HG03039 (cell line): Measurements from ENCODE around the gene CTNNA1.

Experiments used
- ATAC-seq: cut with Tn5 transposase; IDR thresholded peaks from one replicate; pipeline ENCODE4 v1.9.1; 2021; ENCODE audit warnings: mild to moderate bottlenecking, moderate library complexity; ENCODE audit not compliant: unreplicated experiment

CTNNA1 gene

DNA sequence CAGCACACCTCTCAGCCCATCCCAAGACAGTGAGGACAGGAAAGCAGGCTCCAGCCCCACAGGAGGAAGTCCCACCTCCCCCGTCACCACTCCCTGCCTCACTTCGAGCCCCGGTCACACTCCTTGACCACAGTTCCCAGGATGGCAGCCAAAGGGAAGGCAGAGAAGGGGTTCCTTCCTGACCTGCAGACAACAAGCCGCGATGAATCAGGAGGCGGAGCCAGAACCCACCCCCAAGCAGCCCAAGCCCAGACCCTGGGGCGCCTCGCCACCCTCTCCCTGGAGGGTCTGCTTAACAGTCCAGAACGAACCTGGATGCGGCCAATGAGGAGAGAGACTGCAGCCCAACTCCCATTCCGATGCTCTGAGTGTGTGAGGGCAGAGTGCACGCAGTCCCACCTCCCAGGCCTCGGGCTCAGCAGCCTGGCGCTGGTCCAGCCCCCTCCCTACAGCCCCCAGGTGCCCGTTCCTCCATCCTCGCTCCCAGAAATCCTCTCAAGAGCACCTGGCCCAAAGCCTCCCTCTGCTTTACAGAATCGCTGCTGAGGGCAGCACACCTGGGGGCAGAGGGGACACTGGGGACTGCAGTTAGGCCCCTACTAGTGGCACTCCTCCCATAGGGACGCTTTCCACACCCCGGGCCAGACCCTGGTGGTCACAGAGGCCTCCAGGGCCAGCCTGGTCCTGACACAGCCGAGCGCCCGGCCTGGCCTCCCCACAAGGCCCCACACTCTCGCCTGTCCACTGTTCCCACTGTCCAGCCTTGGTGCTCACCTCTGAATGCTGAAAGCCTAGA is 191.5 kb downstream of the CTNNA1 start:
- no peak for ATAC-seq

DNA sequence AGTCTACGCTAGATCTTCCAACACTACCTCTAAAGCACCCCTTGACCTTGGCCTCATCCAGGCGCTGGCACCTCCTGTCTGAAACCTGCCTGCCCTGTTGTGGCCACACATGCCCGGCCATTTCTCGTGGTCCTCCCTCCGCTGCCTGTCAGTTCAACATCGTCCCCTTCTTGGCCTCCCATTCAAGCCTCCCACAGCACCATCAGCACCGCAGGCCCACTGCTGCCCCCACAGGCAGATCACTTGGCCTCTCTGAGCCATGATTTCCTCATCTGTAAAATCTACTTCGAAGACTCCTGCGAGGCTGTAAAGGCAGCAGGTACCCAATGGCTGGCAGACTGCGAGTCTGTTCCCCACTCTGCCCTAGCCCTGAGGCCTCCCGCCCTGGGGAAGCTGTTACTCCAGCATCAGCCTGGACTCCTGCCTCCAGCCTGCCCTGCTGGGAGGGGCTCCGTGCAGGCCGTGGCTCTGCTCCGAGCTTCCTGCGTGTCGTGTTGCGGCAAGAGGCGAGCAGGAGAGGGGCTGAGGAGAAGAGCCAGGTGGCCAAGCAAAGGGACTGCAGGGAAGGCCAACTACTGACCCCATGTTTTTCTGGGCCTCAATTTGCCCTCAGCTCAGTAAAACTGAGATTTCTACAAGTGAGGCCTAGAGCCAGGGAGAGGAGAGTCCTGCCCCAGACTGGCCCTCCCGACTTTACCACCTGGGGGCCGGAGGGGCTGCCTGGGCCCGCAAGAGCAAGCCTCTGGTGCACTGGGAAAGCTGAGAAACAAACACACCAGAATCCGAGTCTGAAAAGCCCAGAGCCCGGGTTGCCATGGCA is 192.4 kb downstream of the CTNNA1 start:
- ATAC-seq, result no peak

DNA sequence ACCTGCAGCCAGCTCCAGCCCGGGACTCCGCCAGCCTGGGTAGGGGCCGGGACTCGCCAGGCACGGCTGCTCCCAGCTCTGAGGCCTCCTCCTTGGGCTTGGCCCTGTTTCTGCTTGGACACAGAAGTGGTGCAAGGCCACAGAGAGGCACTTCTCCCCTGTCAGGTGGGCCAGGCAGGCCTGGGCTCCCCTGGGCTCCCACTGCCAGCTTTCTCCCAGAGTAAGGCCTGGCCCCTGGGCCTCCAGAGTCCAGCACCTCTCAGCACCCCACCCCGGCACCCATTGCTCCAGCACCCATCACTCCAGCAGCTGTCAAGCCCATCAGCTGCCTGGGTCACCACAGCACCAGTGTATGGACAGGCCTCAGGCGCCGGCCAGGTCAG is 193.0 kb downstream of the CTNNA1 start:
- no peak for ATAC-seq

DNA sequence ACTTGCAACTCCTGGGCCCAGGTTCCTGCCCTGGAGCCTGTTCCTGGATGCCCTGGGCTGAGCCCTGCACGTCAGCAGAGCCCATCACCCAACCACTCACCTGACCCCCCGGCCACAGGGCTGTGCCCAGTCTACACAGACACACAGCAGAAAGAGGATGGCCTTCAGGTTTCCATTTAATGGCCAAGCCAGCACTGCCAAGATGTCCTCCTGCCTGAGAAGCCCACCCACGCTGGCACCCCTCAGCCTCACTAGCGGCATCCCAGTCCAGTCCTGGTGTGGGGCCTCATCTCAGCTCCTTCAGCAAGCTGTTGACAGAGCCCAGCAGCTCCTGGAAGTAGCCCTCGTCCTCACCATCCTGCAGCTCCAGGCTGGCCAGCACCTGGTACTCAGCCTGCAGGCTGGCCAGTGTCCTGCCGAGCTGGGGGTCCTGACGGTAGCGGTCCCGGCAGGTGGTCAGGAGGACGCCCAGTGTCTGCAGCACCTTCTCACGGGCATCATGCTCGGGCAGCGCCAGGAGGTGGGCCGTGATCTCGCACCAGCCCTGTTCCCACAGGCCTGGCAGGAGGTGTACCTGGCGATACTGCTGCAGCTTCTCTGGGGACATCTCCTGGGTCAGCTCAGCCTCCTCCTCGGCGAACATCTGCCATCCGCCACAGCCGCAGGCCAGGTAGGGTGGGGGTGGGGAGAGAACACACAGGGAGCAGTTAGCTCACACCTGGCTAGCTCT is 193.8 kb downstream of the CTNNA1 start:
- no peak for ATAC-seq

DNA sequence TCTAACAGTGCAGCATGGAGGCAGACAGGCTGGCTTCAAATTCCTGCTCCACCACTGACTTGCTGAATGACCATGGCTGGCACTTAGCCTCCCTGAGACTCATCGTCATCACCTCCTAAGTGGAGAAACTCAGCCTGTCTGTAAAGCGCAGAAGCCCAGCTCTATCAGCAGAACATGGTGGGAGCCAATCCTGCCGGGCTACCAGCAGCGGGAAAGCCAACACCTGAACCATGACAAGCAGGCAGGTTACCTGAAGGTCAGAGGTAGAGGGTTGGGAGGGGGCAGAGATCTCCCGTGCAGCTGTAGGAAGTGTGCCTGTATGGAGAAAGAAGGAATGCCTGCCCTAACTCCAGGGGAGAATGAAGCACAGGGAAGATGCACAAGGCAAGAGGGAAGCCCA is 194.6 kb downstream of the CTNNA1 start:
- ATAC-seq, result no peak

DNA sequence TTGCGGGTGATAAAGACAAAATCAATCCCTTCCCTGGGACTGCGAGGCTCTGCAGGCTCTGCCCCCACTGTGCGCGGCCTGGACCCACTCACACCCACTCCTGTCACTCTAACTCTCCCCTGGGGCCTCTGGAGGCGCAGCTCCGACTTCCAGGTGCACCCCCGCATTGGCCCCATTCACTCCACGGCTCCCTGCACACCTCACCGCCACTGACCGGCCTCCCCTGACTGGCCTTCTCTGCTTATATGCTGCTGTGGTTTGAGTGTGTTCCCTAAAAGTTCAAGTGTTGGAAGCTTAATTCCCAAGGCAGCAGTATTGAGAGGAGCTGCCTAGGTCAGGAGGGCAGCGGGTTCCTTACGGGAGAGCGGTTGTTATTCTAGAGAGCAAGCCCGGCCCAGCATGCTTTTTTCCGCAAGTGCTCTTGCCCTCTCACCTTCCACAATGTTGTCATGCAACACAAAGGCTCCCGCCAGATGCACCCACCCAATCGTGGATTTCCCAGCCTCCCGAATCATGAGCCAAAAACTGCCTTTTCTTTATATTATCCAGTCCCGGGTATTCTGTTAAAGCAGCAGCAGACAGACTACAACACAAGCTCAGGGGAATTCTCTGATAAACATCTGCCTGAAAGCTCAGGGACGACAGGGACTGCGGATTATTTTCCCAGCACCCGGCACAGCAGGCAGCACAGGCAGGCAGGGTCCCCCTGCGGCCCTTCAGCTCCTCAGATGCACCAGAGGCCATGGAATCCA is 195.4 kb downstream of the CTNNA1 start:
- no peak for ATAC-seq

DNA sequence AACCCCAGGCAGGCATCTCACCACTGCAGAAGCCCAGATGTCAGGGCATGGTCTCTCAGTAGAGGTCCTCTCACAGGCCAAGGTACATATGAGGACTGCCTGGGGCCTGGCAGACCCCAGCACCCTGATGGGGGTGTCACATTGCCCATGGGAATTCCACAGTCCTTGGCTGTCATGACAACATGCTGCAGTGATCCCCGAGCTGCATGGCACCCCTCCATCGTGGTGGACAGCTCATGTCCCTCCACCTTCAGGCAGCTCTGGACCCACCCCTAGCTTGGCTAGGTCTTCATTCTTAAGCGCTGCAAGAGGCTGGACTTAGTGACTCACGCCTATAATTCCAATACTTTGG is 196.0 kb downstream of the CTNNA1 start:
- ATAC-seq, result no peak

DNA sequence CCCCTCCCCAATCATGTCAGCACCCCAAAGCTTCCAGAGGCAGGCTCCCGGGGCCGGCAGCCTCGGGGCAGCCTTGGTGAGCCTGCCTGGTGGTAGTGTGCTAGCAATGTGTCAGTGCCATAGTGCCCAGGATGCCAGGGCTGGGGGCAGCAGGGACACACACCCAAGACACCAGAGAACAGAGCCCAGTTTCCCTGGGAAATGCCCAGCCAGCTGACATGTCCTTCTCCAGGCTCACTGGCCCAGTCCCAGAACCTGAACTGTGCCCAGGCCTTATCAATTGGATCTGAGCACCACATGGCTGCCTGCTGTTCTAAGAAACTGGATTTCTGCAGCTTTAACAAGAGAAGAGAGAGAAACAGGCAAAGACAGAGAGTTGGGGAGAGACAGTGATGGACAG is 196.8 kb downstream of the CTNNA1 start:
- no peak for ATAC-seq

DNA sequence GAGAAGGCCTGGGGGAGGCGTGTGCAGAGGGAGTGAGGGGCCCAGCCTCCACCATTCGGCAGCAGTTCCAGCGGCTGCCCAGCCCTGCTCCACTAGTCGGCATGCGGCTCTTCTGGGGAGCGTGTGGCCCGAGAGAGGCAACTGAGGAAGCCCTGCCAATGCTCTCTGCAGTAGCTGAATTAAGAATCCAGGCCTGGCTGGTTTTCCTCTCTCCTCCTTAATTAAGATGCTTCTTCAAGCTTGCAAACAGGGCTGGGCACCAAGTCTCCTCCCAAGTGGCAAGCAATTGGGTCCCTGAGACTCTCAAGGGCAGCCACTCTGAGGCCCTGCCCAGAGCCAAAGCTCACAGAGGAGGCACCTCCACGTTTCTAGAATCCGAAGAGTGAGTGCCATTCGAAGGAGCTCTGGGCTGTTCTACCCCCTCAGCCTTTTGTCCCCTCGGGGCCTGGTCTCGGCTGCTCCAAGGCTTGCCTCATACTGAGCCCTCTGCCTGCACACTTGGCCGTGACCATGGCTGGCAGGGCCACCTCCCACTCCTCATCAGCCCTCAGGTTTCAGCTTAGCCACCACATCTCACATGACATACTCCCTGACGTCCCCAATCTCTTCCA is 197.3 kb downstream of the CTNNA1 start:
- no peak for ATAC-seq

DNA sequence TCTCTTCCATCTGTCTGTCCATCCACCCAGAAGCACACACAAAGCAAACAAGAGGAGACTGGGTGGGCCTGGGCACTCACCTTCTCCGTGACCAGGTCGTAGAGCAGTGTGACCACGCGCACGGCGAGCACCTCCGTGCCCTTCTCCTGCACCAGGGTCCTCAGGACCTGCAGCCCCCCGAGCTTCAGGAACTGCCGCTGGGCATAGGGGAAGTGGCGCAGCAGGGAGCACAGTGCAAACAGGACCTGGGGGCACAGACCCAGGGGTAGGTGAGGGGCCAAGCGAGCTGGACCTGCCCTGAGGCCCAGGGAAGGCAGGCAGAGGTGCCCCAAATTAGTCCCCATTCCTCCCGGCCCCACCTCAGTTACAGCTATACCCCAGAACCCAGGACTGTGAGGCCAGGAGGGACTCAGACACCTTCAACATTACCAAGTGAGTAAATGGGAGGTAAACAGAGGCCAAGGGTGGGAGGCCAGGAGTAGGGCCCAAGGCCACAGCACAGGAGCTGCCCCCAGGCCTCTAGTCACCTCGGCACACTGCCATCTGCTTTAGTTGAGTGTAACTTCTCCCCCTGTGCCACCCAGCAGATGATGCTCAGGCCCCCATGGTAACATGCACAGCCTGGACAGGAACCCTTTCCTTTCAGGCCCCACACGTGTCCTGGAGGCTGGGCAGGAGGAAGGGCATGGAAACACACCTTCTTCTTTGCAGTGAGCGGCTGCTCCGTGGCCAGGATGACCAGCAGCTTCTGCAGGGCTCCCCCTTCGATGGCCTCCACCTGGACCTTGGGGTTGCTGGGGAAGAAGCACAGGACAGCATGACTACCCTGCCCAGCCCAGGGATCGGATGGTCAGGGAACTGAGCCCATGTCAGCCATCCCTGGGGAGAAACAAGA is 198.1 kb downstream of the CTNNA1 start:
- no peak for ATAC-seq

DNA sequence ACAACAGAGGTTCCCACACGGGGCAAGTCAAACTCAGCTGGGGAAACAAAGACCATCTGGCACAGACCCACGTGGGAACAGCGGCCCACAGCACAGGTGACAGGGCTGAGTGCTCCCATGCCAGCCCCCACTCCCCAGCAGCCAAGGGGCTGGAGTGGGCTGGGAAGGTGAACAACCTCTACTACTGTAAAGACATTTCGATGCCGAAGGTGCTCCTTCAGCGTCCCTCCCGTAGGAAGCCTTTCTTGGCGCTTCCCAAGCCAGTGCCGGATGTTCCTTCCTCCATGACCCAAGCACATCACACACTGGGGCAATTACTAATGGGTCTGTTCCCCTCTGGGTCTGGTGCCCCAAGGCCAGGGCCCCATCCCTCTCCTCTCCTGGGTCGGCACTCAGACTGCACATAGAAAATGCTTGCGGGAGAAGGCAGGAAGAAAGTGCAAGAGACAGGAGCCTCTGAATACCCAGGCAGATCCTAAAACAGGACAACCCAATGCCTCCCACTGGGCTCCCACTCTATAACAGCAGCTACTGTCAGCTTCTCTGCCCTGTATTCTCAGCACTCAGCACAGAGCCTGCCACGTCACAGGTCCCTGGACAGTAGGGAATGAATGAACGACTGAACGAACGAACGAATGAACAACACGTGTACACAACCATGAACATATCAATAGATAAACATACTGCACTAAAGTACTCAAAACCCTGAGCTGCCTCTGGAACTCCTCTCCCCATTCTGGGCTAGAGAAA is 198.9 kb downstream of the CTNNA1 start:
- no peak for ATAC-seq

DNA sequence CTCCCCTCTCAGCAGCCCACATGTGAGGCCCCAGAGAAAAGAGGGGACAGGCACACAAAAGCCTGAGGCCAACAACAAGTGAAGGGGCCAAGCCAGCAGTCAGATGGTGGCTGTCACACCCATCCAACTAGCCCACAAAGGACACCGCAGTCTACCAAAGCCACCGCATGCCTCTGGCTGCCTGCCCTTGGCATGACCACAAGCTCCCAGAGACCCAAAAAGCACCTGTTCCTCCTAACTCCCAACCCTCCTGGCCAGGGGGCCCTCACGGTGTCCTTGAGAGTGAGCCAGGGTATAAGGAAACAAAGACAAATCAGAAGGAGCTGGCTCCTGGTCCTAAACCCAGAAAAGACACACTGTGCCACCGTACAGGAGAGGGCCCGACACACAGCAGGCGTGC is 199.7 kb downstream of the CTNNA1 start:
- ATAC-seq, result no peak

DNA sequence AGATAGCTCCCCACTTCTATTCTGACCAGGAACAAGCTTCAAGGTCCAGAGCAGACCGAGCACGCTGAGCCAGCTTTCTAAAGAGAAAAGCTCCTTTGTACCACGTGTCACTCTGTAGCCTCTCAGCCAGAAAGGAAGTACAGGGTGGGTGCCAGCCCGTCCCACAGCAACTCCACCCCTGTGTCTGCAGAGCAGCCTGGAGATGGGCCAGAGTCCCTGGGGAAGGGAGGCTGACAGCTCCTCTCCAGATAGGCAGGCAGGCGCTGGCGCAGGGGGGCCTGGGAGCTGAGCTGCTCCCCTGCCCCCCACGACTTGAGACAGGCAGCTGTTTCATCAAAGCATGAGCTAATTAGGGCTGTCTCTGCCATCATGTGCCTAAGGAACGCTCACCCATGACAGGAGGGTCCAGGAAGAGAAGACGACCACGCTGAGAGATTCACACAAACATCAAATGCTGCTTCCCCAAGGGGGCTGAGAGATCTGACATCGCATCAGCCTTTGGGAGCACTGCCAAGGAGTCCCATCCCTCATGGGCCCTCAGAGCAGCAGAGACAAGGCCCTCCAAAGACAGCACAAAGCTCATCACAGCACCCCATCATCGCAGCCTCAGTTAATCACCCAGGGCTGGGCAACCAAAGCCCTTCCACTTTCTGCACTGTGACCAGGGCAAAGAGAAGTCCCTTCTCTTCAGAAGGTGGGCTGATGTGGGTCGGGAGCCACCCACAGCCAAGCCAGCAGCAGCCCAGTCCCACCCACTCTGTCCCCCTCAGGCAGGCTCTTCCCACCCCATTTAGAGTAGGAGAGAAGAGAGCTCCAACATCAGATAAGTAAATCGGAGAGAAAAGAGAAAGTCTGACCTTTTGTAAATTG is 200.4 kb downstream of the CTNNA1 start:
- ATAC-seq, result no peak

DNA sequence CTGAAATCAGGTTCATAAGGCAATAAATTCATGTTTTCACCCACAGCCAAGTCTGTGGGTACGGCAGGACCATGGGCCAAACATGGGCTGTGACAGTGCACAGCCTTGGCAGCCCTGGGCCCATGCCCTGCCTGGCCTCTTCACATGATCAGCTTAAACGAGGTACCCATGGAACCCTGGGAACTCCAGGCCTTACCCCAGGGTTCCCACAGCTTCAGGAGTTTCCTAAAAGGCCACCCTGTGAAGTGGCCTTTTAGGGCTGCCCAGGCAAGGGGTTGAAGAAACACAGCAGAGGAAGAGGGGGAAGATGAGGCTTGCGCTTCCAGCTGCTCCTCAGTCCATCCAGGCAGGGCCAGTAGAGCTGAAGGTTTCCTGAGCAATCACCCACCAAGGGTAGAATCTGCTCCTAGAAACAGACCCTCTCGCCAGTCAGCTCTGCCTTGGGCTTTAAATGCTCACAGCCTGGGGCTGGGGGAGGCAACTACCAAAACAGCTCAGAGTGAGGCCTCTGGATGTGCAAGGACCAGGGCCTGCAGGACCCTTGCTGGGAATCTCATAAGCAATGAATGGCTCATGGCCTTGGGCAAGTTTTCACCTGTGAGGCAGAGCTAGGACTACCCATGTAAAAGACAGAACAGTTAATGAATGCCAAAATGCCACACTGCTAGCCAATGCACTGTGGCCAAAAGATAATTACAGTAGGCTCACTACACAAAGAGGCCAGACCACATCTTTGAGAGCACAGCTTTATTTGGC is 201.2 kb downstream of the CTNNA1 start:
- no peak for ATAC-seq

DNA sequence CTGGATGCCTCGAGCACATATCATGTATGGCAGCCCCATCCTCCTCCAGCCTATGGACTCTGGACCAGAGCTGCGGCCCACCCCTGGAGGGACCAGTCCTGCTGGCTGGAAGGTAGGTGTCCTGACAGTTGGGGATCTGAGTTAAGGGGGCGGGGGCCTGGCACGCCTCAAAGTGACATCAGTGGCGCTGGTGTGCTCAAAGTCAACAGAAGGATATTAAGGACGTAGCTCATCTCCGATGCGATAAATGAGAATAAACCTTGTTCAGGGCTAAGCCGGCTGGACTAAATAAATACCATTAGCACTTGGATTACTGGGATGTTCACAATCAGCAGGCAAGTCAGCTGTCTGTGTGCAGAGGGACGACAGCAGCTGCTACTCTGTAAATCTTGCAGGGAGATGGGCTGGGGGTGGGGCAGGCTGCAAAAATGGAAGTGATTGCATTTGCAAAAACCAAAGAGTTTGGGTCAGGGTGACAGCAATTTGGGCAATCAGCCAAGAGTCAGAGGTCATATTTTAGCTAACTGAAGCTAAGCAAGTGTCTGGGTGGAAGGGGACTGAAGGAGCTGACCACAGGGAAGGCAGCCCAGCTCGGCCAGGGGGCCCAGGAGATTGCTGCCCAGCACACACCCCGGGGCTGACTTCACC is 201.9 kb downstream of the CTNNA1 start:
- ATAC-seq, result no peak

DNA sequence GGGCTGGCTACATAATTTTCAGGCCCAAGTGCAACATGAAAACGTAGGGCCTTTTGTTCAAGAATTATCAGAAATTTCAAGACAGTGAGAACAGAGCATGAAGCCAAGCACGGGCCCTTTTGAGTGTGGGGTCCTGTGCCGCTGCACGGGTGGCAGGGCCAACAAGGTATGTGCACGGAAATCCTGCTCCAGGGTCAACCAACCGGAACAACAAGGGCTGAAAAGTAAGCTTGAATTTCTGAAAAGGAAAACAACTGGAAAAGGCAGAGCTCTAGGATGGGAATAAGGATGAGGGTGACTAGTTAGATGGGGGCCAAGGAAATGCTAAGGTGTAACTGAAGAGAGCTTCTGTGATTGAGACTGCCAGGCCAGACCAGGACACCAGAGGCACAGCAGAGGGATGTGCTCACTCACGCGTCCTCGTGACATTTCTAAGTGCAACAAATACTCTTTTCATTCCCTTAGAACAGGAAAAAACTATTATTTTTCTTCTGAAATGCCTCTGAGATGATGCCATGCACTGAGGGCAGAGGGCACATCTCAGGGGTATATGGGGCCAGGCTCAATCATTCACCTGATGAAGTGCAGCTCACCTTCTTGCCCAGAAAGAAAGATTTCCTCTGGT is 202.6 kb downstream of the CTNNA1 start:
- ATAC-seq, result no peak
